Neural crest cell (in vitro differentiated cells): ENCODE results near the gene CEP128. TPM values are rescaled to one million over a fixed set of nuclear protein-coding genes. Genes with fewer than 3 reads are reported as not detected.

ENCODE experiments used
- DNase-seq: peaks from one replicate; pipeline ENCODE4 v3.0.0; 2021; ENCODE audit warnings: low read depth, mixed read lengths, low spot score
- H3K27ac Mint-ChIP-seq: one replicate; pipeline ENCODE4 v1.8.0; 2021; ENCODE audit warnings: mild to moderate bottlenecking, mixed read lengths; ENCODE audit not compliant: unreplicated experiment
- H3K27me3 Mint-ChIP-seq: 2 replicates; pipeline ENCODE4 v1.8.0; 2021; ENCODE audit warnings: low read depth, mild to moderate bottlenecking, mixed read lengths
- H3K36me3 Mint-ChIP-seq: 2 replicates; pipeline ENCODE4 v1.8.0; 2021; ENCODE audit warnings: low read depth, mild to moderate bottlenecking, mixed read lengths
- H3K4me1 Mint-ChIP-seq: 2 replicates; pipeline ENCODE4 v1.8.0; 2021; ENCODE audit warnings: mixed read lengths
- H3K4me3 Mint-ChIP-seq: one replicate; pipeline ENCODE4 v1.8.0; 2021; ENCODE audit warnings: mild to moderate bottlenecking, mixed read lengths
- H3K9me3 Mint-ChIP-seq: 2 replicates; pipeline ENCODE4 v1.8.0; 2021; ENCODE audit warnings: mixed read lengths
- CTCF ChIP-seq: fragments of 200-600 bp; sonication (generic); conservative IDR thresholded peaks from 2 replicates; pipeline ENCODE4 v1.5.0; 2021; ENCODE audit warnings: antibody characterized with exemption, mild to moderate bottlenecking
- total RNA-seq: library from RNA; stranded (reverse); gene quantifications from 2 replicates; pipeline ENCODE4 v1.2.1, GENCODE V29; 2021

CEP128 gene
- total RNA-seq, 1 donor from 2014 or later: 25.8 TPM

- Mint-ChIP-seq H3K9me3 (no peaks in the 10 kb centered on the region), H3K27me3 (no peaks in the 10 kb centered on the region), H3K27ac (no peak overlapping the region), H3K4me1 (no peaks in the 10 kb centered on the region), H3K4me3 (no peak overlapping the region), H3K36me3 (no peaks in the 10 kb centered on the region)
- TF ChIP-seq CTCF: no peak
- no peak for DNase-seq
These were observed 387.4 kb downstream of the CEP128 start for GRCh38 chr14:80554139-80554538.

GRCh38 chr14:80549141-80549540 is 392.4 kb downstream of the CEP128 start:
- Mint-ChIP-seq H3K4me1 (no peaks in the 10 kb centered on the region), H3K4me3 (no peak overlapping the region), H3K9me3 (no peaks in the 10 kb centered on the region), H3K27me3 (no peaks in the 10 kb centered on the region), H3K36me3 (peaks cover 2% of the 10 kb centered on the region), H3K27ac (no peak overlapping the region)
- no peak for TF ChIP-seq CTCF
- no peak for DNase-seq

- peaks cover 2% of the 10 kb centered on the region for H3K9me3 Mint-ChIP-seq
- no peak overlapping the region for H3K27ac Mint-ChIP-seq
- no peak for DNase-seq
- TF ChIP-seq CTCF: no peak
- peaks cover 5% of the 10 kb centered on the region for H3K36me3 Mint-ChIP-seq
- H3K4me3 Mint-ChIP-seq: no peak overlapping the region
- H3K27me3 Mint-ChIP-seq: no peaks in the 10 kb centered on the region
- H3K4me1 Mint-ChIP-seq: no peaks in the 10 kb centered on the region
These were observed 395.3 kb downstream of the CEP128 start for GRCh38 chr14:80545935-80546854.

GRCh38 chr14:80544366-80544765 is 397.2 kb downstream of the CEP128 start:
- no peaks in the 10 kb centered on the region for H3K27me3 Mint-ChIP-seq
- H3K9me3 Mint-ChIP-seq: peaks cover 6% of the 10 kb centered on the region
- DNase-seq: no peak
- no peak overlapping the region for H3K27ac Mint-ChIP-seq
- H3K36me3 Mint-ChIP-seq: peaks cover 11% of the 10 kb centered on the region
- H3K4me1 Mint-ChIP-seq: no peaks in the 10 kb centered on the region
- H3K4me3 Mint-ChIP-seq: no peak overlapping the region
- TF ChIP-seq CTCF: no peak

- no peak overlapping the region for H3K27ac Mint-ChIP-seq
- TF ChIP-seq CTCF: no peak
- peaks cover 11% of the 10 kb centered on the region for H3K36me3 Mint-ChIP-seq
- H3K27me3 Mint-ChIP-seq: no peaks in the 10 kb centered on the region
- no peak overlapping the region for H3K4me3 Mint-ChIP-seq
- peaks cover 9% of the 10 kb centered on the region for H3K9me3 Mint-ChIP-seq
- DNase-seq: no peak
- no peaks in the 10 kb centered on the region for H3K4me1 Mint-ChIP-seq
These were observed 398.3 kb downstream of the CEP128 start for GRCh38 chr14:80543211-80543610.
